Activated CD4-positive, alpha-beta T cell treated with anti-CD3 and anti-CD28 coated beads for 24 hours (primary cell): Measurements from ENCODE around the gene PRKN.

Source experiments
- DNase-seq, 2 donors: peaks; one replicate each; pipeline ENCODE4 v3.0.0-alpha.2; 2020; ENCODE audit warnings: low read depth in 2 of 2

Gene PRKN

GRCh38 chr6:161493576-161494118 is 1233.9 kb downstream of the PRKN start:
- no peak for DNase-seq

GRCh38 chr6:161489626-161490306 is 1237.8 kb downstream of the PRKN start:
- DNase-seq = no peak

DNA sequence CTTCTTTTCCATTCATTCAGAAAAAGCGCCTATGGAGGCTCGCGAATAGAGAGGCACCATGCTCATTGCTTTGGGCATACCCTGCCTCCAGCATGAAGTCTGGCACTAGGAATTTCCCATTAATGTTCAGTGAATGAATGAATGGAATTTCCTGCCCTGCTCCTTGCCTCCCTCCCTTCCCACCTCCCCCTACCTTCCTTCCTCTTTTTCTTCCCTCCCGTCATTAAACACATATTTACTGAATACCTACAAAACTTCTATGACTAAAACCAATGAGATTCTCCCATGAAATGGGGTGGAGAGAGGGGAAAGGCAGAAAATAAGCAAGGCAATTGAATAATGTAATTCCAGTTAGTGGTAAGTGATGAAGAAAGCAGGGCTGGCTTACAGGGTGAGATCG is 1239.9 kb downstream of the PRKN start:
- DNase-seq = no peak

DNA sequence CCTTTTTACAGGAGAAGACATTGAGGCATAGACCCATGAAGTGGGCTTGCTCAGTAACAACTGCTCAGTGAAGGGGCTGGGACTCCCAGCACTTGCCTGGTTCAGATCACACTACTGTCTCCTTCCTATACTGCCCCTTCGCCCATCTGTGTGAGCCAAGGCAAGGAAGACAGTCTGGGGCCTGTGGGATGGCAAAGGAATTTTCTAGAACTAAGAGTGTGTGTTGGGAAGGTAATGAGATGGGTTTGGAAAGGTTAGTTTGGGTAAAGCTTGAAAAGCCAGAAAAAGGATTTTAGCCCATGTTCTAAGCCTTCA is 1240.4 kb downstream of the PRKN start:
- DNase-seq = no peak

- no peak for DNase-seq
Measured at GRCh38 chr6:161486361-161487216, 1241.0 kb downstream of the PRKN start.

GRCh38 chr6:161482517-161482858 is 1245.1 kb downstream of the PRKN start:
- DNase-seq = no peak

GRCh38 chr6:161481786-161482516 is 1245.6 kb downstream of the PRKN start:
- no peak for DNase-seq

DNA sequence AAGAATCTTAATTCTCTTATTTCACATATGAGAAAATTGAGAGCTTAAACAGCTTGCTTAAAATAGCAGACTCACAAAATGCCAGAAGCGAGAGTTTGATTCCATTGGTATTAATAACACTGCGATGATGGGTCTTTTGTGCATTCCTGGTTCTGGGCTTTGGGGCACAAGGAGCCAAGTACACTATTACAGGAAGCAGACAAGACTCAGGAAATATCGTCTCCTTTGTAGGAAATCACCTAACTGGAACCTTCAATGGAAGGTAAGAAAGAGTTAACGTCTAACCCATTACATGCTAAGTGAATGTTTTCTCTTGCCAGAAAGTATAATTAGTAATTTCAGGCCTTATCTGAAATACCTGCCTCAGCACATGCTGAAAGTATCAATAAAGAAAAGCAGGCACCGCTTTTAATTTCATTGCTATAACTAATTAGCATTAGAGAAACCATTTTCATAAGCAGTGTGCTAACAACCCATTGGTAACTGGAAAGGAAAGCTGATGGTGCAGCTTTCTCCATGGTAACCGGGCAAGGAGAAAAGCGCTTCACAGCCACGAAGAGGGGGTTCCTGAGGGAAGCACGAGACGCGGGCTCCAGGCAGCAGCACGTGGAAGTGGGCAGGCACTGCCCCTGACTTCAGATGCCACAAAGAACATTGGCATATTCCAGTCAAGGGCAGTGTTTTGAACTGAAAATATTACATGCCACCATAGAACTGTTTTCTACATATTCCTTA is 1247.0 kb downstream of the PRKN start:
- no peak for DNase-seq

GRCh38 chr6:161479376-161479775 is 1248.2 kb downstream of the PRKN start:
- no peak for DNase-seq

DNA sequence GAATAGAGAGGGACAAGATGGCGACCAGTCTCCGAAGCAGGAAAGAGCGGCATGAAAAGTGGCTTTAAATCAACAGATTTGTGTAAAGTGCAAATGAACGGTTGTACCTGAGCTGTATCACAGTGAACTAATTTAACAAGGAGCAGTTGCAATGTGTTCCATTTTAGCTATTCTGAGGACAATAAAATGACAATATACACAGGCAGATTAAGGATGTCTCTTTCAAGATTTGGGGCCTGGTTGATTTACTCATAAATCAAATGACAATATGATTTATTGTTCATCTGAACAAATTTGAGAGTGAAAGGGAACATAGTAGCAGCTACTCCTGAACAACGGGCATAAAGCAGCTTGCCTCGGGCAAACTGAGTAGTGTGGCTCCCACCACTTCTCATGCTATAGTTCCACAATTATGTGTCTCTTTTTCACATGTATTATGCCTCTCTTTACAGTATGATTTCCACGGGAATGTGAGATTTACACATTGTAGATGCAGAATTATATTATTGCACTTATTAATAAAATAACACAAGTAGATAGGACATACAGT is 1249.6 kb downstream of the PRKN start:
- no peak for DNase-seq

- no peak for DNase-seq
Measured at GRCh38 chr6:161476711-161477110, 1250.9 kb downstream of the PRKN start.

DNA sequence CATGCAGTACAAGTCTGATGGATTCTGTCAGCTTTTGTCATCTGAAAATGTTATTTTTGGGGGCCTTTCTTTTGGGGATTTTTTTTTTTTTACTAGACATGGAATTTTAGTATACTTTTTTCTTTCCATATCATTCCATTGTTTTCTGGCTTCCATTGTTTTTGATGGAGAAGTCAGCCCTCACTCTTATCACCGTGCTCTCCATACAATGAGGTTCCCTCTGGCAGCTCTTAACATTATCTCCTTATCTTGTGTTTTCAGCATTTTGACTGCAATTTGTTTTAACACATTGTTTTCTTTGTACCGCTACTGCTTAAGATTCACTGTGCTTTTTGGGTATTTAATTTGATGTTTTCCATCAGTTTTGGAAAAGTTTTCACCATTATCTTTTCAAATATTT is 1262.2 kb downstream of the PRKN start:
- no peak for DNase-seq

DNA sequence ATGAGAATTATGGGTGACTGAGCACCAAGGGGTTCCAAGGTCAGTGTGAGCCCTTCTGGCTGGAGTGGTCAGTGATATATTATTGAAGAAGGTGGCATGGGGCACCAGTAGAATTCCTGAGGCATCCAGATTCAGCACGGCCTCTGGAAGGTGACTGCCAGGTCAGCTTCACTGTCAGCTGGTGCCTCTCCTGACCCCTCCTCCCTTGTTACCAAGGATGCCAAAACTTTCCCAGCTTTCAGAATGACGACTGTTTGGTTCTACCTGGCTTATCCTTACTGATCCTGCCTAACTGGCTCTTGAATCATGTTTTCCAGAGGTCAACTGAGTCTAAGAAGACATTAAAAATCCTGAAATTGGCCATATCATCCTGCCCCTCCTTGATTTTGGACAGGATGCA is 1264.5 kb downstream of the PRKN start:
- no peak for DNase-seq

- DNase-seq = no peak
Measured at GRCh38 chr6:161462148-161462547, 1265.4 kb downstream of the PRKN start.

- DNase-seq = no peak
Measured at GRCh38 chr6:161459008-161459615, 1268.5 kb downstream of the PRKN start.

- DNase-seq = no peak
Measured at GRCh38 chr6:161458201-161458951, 1269.2 kb downstream of the PRKN start.

- no peak for DNase-seq
Measured at GRCh38 chr6:161455848-161456247, 1271.7 kb downstream of the PRKN start.

DNA sequence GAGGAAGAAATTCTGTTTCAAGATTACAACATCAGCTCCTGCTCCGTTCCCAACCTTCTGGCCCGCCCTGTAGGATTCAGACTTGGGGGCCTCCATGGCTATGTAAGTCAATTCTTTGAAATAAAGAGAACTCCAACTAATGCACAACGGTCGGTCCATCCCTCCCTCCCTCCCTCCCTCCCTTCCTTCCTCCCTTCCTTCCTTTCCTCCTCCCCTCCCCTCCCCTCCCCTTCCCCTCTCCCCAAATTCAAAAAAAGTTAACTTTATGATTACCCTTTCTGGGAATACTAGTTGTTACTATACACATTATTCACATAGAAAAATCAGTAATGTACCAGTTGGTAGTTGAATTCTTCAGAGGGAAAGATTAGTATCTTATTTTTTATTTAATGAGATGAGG is 1274.0 kb downstream of the PRKN start:
- no peak for DNase-seq

- no peak for DNase-seq
Measured at GRCh38 chr6:161452241-161452640, 1275.3 kb downstream of the PRKN start.

DNA sequence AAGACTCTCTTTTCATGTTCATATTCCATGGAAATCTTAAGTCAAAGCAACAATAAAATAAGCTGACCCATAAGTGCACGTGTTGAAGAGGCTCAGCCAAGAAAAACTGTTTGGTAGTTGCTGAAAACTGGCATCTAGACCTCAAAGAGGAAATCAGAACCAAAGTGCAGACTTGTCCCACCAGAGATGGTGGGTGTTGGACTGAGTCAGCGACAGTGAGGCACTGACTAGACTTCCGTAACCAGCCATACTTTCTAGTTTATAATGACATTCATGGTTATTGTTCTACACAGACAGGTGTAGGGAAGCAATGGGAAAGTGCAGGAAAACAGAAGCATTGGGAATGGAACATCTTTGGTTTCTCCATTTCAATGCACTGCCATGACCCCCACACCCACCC is 1278.0 kb downstream of the PRKN start:
- DNase-seq = no peak
